GM12891 (cell line): ENCODE measurements around the gene SLC9A9.

ENCODE experiments used
- DNase-seq: peaks from one replicate; pipeline ENCODE4 v3.0.0; 2011; ENCODE audit warnings: low spot score; ENCODE audit not compliant: insufficient read length
- FAIRE-seq: peaks from 2 replicates; lab custom pipeline; 2011; peaks lifted over from hg19 to GRCh38; lab: Jason Lieb, UNC
- PAX5 ChIP-seq: IDR thresholded peaks from 2 replicates; pipeline ENCODE4 v1.6.1; 2011; ENCODE audit warnings: low read length, moderate library complexity, mild to moderate bottlenecking; ENCODE audit not compliant: insufficient read depth, severe bottlenecking
- POLR2A ChIP-seq: IDR thresholded peaks from 2 replicates; pipeline ENCODE4 v1.6.1; 2011; ENCODE audit warnings: low read depth, low read length, control low read depth
- POLR2AphosphoS5 ChIP-seq: IDR thresholded peaks from 2 replicates; pipeline ENCODE4 v1.6.1; 2011; ENCODE audit warnings: low read depth, low read length, control low read depth
- POU2F2 ChIP-seq: IDR thresholded peaks from 2 replicates; pipeline ENCODE4 v1.6.1; 2011; ENCODE audit warnings: low read depth, mild to moderate bottlenecking, control low read depth, low read length, moderate library complexity
- SPI1 ChIP-seq: IDR thresholded peaks from 2 replicates; pipeline ENCODE4 v1.6.1; 2011; ENCODE audit warnings: low read depth, low read length, control low read depth
- TAF1 ChIP-seq: IDR thresholded peaks from 2 replicates; pipeline ENCODE4 v1.6.1; 2011; ENCODE audit warnings: low read depth, low read length, control low read depth

The SLC9A9 gene

GRCh38 chr3:143472731-143473523 is 375.3 kb downstream of the SLC9A9 start:
- no peak for DNase-seq
- no peak for FAIRE-seq
- TF ChIP-seq POLR2AphosphoS5 (no peak), PAX5 (no peak), TAF1 (no peak), POU2F2 (no peak), POLR2A (no peak), SPI1 (no peak)

GRCh38 chr3:143471705-143472104 is 376.6 kb downstream of the SLC9A9 start:
- FAIRE-seq (no peak), DNase-seq (no peak)
- TF ChIP-seq TAF1 (no peak), POLR2A (no peak), POU2F2 (no peak), PAX5 (no peak), POLR2AphosphoS5 (no peak), SPI1 (no peak)

GRCh38 chr3:143469159-143469558 is 379.1 kb downstream of the SLC9A9 start:
- TF ChIP-seq PAX5, result no peak
- TF ChIP-seq POLR2A, result no peak
- no peak for TF ChIP-seq TAF1
- TF ChIP-seq POU2F2, result no peak
- no peak for TF ChIP-seq POLR2AphosphoS5
- TF ChIP-seq SPI1, result no peak
- DNase-seq, result no peak
- no peak for FAIRE-seq

- FAIRE-seq, result no peak
These were observed 382.6 kb downstream of the SLC9A9 start for GRCh38 chr3:143465666-143466065.

GRCh38 chr3:143464850-143465249 is 383.4 kb downstream of the SLC9A9 start:
- peak; percentile 20; the same call in 1 of the 2 replicates for TF ChIP-seq SPI1
- no peak for TF ChIP-seq POLR2A
- DNase-seq, result no peak
- no peak for FAIRE-seq

More at GRCh38 chr3:143465666-143466065, 382.6 kb downstream of the SLC9A9 start:
- TF ChIP-seq POLR2A (no peak), TAF1 (no peak), POLR2AphosphoS5 (no peak), SPI1 (no peak), PAX5 (no peak), POU2F2 (no peak)
- DNase-seq, result no peak

- TF ChIP-seq SPI1 (no peak), PAX5 (no peak), TAF1 (no peak), POLR2A (no peak), POLR2AphosphoS5 (no peak)
- FAIRE-seq (no peak), DNase-seq (no peak)
These were observed 392.8 kb downstream of the SLC9A9 start for GRCh38 chr3:143455480-143455879.

- TF ChIP-seq POLR2A (no peak), SPI1 (no peak), PAX5 (no peak), TAF1 (no peak), POLR2AphosphoS5 (no peak), POU2F2 (no peak)
- DNase-seq (no peak), FAIRE-seq (no peak)
These were observed 397.6 kb downstream of the SLC9A9 start for GRCh38 chr3:143450632-143451031.

- no peak for DNase-seq
- no peak for TF ChIP-seq TAF1
- no peak for FAIRE-seq
These were observed 400.8 kb downstream of the SLC9A9 start for GRCh38 chr3:143447491-143447890.

- no peak for TF ChIP-seq PAX5
- TF ChIP-seq POLR2A, result no peak
- no peak for TF ChIP-seq POU2F2
- no peak for TF ChIP-seq POLR2AphosphoS5
- no peak for TF ChIP-seq TAF1
- no peak for TF ChIP-seq SPI1
- no peak for DNase-seq
- FAIRE-seq, result no peak
These were observed 403.1 kb downstream of the SLC9A9 start for GRCh38 chr3:143445118-143445517.

GRCh38 chr3:143443851-143444331 is 404.4 kb downstream of the SLC9A9 start:
- no peak for FAIRE-seq
- TF ChIP-seq TAF1 (no peak), POLR2AphosphoS5 (no peak), PAX5 (no peak), SPI1 (no peak), POLR2A (no peak), POU2F2 (no peak)
- no peak for DNase-seq
